ENCODE data around the gene PRG3.
"Not testable (repeated sequence)": the region's sequence is repeated elsewhere in the genome, so short reads cannot be mapped to it uniquely, and the experiment has no call there.

The PRG3 gene

GRCh38 chr11:57407941-57408475 lies 27.1 kb upstream of the PRG3 start:
- DNase-seq (ENCODE audit: low spot score): no peak

DNA sequence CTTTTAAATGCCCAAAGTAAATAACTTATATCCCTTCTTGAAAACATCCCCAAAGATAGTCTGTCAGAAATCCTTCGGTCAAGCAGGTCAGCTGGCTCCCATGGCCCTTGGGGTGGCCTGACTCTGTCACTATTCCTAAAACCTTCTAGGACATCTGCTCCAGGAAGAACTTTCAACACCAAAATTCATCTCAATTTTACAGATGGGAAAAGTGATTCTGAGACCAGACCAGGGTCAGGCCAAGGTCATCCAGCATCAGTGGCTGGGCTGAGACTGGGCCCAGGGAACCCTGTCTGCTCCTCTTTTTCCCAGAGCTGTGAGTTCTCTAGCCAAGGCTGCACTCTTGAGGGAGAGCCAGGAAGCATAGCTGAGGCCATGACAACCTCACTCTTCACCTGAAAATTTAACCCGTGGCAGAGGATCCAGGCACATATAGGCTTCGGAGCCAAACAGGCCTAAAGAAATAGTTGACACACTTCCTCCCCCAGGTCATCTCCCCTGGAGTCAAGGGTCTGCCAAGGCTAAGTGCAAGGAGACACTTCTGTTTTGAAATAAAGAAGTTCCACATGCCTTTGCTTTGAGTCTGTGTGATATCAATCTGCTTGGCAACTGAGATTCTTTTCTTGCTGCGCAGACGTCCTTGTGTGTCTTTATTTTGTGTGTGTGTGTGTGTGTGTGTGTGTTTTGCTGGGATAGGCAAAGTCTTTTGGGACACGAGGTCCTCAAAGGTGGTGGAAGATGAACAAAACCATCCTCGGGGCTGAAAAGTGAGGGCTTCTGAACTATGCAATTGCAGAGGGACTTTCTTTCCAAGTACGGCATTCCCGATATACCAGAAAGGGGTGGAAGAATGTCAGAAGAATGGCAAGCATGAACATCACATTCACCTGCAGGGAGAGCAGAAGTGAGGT lies 26.3 kb upstream of the PRG3 start:
- no peak for DNase-seq (ENCODE audit: low spot score)

- DNase-seq (ENCODE audit: low spot score): no peak
These were observed 25.5 kb upstream of the PRG3 start for GRCh38 chr11:57406337-57406904.

- DNase-seq (ENCODE audit: low spot score): no peak
These were observed 24.4 kb upstream of the PRG3 start for GRCh38 chr11:57405271-57405860.

DNA sequence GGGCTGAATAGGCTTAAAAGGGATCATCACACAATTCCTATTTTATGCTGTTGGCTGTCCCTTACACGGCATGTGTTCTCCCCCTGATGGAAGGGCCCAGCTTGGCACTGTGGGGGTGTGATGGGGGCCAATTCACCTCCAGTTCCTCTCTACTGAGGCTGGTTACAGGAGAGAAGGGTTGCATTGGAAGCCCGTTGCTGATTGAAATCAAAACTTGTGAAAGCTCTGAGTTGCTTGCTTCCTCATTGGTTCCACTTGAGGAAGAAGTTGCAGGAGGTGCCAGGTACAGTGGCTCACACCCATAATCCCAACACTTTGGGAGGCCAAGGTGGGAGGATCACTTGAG lies 22.8 kb upstream of the PRG3 start:
- no peak for DNase-seq (ENCODE audit: low spot score)

DNA sequence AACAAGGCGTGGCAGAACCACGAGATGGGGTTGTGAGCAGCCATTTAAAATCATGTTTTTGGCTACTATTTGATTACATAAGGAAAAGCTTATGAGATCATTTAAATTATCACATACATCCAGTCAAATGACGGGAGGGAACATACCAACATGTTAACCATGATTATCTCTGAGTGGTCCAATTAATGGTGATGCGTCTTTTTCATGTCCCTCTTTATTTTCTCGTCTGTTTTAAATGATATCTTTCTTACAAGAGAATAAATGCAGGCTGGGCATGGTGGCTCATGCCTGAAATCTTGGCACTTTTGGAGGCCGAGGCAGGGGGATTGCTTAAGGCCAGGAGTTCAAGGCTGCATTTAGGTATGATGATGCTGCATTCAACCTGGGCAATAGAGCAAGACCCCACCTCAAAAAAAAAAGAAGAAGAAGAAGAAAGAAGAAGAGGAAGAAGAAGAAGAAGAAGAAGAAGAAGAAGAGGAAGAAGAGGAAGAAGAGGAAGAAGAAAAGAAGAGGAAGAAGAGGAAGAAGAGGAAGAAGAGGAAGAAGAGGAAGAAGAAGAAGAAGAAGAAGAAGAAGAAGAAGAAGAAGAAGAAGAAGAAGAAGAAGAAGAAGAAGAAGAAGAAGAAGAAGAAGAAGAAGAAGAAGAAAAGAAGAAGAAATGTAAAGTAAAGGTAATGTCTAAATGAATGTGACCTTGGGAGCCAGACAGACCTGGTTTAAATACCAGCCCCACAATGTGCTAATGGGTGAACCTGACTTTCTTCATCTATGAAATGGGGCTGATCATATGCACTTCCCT lies 22.3 kb upstream of the PRG3 start:
- DNase-seq (ENCODE audit: low spot score): not testable (repeated sequence)

DNA sequence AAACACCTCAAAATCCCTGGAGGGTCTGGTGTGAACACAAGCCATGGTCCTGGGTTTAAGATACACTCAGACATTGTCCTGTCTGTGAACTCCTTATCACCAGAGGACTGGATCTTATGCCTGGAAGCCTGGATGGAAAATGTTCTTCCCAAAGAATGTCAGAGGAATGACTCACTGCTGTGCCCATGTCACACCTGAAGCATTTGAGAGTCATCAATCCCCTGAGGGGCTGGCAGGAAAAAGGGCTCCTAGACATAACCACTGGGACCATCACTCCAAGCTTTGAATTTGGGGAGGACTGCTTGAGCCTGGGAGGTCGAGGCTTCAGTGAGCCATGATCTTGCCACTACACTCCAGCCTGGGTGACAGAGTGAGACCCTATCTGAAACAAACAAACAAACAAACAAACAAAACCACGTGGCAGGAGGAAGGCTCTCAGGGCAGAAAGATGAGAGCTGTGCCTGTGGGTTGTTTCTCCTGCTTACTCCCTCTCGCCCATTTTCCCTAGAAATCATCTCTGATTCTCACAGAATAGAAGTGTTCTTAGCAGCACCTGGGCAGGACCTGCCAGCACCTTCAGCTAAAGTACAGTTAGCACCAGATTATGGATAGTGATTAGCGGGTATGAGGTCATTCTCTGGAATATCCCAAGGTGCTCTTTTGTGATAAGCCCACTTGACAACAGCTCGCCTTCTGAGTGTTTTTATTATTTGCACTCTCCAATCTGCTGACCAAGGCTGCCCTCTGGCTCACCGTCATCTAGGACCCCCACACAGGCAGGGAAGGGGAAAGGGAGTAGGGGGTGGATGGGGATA lies 21.4 kb upstream of the PRG3 start:
- DNase-seq (ENCODE audit: low spot score): no peak

GRCh38 chr11:57399972-57400578 lies 19.1 kb upstream of the PRG3 start:
- no peak for DNase-seq (ENCODE audit: low spot score)

DNA sequence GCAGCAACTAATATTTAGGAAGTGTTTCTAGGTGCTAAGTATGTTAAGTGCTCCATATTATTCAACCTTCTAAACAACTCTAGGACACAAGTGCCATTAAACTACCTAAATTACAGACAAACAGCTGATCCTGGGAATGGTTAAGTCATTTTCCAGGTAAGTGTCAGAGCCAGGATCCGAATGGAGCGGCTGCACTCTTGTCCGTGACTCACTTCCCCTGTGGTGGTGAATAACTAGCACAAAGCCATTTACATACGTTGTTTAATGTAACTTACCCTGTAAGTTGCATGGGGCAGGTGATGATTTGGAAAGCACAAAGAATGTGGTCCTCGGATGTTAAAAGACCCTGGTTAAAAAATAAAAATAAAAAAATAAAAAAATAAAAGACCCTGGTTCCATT lies 18.3 kb upstream of the PRG3 start:
- DNase-seq (ENCODE audit: low spot score): no peak

GRCh38 chr11:57397394-57397990 lies 16.5 kb upstream of the PRG3 start:
- DNase-seq (ENCODE audit: low spot score): no peak

GRCh38 chr11:57396744-57397143 lies 15.8 kb upstream of the PRG3 start:
- no peak for DNase-seq (ENCODE audit: low spot score)

DNA sequence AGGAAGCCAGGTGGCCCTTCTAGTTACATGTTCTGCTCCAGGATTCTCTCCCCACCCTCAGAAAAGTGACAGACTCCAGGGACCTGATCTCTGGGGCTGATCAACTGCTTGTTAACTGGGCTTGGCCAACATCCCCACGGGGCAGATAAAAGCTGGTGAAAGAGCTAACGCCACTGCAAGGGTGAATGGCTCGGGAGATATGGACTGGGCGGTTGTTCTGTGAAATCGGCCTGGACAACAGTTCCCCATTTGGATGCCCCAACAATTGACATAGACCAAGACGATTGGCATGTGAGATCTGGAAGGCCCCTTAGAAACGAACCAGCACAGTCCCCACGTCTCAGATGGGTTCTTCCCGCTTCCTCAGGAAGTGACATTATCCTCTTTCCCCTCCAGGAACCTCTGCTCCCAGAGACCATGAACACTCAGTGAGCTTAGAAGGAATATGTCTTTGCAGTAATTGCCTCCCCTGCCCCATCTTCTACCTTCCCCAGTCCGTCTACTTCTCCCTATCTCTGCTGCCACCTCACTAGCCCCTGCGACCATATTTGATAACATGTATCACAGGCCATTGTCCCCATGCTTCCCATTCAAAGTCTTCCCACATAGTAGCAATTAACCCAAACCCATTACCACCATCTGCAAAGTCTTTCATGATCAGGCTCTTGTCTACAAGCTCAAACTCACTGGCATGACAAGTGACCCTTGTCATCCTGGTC lies 15.1 kb upstream of the PRG3 start:
- DNase-seq (ENCODE audit: low spot score): no peak

GRCh38 chr11:57394203-57394965 lies 13.4 kb upstream of the PRG3 start:
- no peak for DNase-seq (ENCODE audit: low spot score)

DNA sequence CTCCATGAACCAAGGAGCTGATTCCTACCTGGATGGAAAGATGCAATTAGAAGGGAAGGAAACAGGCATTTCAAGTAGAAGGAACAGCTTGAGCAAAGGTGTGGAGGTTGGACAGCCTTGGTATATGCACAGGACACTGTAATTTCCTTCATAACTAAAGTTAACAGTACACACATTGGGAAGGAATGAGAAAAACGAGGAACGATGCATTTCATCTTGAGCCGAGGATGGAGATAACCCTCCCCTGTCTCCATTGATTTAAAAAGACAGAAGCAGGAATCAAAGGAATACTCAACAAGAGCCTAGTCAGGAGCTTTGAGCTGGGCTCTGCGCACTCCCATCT lies 11.8 kb upstream of the PRG3 start:
- DNase-seq (ENCODE audit: low spot score): no peak

GRCh38 chr11:57392066-57392762 lies 11.3 kb upstream of the PRG3 start:
- no peak for DNase-seq (ENCODE audit: low spot score)

DNA sequence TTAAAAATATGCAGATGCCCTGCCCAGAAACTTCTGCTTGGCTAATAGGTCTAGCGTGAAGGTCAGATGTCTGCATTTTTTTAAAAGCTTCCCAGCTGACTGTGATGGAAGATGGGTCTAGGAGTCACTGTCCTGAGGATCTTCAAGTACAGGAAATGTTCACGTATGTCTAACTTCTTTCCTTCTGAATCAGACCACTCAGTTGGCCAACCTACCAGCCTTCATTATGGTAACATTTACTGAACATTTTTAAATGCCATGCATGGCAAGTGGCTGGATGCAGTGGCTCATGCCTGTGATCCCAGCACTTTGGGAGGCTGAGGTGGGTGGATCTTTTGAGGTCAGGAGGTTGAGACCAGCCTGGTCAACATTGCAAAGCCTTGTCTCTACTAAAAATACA lies 10.6 kb upstream of the PRG3 start:
- no peak for DNase-seq (ENCODE audit: low spot score)

- DNase-seq (ENCODE audit: low spot score): no peak
These were observed 10.2 kb upstream of the PRG3 start for GRCh38 chr11:57391111-57391510.

DNA sequence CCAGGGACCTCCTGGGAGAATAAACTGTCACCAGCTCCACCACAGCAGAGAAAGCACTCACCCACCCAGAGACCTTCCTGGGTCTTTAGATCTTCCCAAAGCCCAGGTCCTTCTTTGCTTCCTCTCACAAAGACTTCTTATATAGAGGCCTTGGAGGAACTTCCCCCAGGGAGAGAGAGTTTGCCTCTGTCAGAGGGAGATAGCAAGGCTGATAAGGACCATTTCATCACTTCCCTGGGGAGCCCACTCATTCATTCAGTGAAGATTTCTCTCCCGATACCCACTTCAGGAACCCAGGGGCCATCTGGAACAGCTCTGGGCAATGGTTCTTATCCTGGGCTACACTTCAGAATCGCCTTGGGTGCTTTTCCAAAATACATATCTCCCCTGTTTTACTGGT lies 9.6 kb upstream of the PRG3 start, which contains the start of gene PRG2:
Gene PRG2 (minus strand): TSS at position 116 of the 400 bp plus-strand sequence. CDS start 706 bp downstream, outside the sequence.
- no peak for DNase-seq (ENCODE audit: low spot score)
